HepG2 (cell line): Measurements from ENCODE around the gene PRSS48. TPM values are rescaled to one million over a fixed set of nuclear protein-coding genes. Genes with fewer than 3 reads are reported as not detected.

Source experiments
- CBFB ChIP-seq: sonication (generic); formaldehyde crosslinking; IDR thresholded peaks from 2 replicates; pipeline ENCODE4 v1.4.0; 2020; ENCODE audit warnings: missing genetic modification reagents
- E2F1 ChIP-seq: sonication (generic); formaldehyde crosslinking; IDR thresholded peaks from 2 replicates; pipeline ENCODE4 v1.5.0; 2020; ENCODE audit warnings: missing genetic modification reagents
- FOXM1 ChIP-seq: sonication (generic); formaldehyde crosslinking; IDR thresholded peaks from 2 replicates; pipeline ENCODE4 v1.5.0; 2020; ENCODE audit warnings: missing genetic modification reagents
- GMEB1 ChIP-seq: sonication (generic); formaldehyde crosslinking; IDR thresholded peaks from 2 replicates; pipeline ENCODE4 v1.5.1; 2020; ENCODE audit warnings: missing genetic modification reagents, mild to moderate bottlenecking, borderline replicate concordance
- HES4 ChIP-seq: sonication (generic); formaldehyde crosslinking; IDR thresholded peaks from 2 replicates; pipeline ENCODE4 v1.9.0; 2021; ENCODE audit warnings: mild to moderate bottlenecking, missing genetic modification reagents, borderline replicate concordance
- HMG20B ChIP-seq: conservative IDR thresholded peaks from 2 replicates; pipeline ENCODE4 v1.6.1; 2016; ENCODE audit warnings: missing genetic modification reagents, missing compliant biosample characterization
- IKZF1 ChIP-seq: fragments of 450-650 bp; IDR thresholded peaks from 2 replicates; pipeline ENCODE4 v1.7.1; 2016
- KDM3A ChIP-seq: IDR thresholded peaks from 2 replicates; pipeline ENCODE4 v1.6.1; 2018; ENCODE audit warnings: low read depth, missing compliant biosample characterization
- MEIS2 ChIP-seq: sonication (generic); formaldehyde crosslinking; IDR thresholded peaks from 2 replicates; pipeline ENCODE4 v1.9.0; 2021; ENCODE audit warnings: mild to moderate bottlenecking, missing genetic modification reagents
- MXD3 ChIP-seq: IDR thresholded peaks from 2 replicates; pipeline ENCODE4 v1.6.1; 2016; ENCODE audit warnings: mild to moderate bottlenecking, missing biosample characterization, missing genetic modification reagents
- PBX3 ChIP-seq: sonication (generic); formaldehyde crosslinking; IDR thresholded peaks from 2 replicates; pipeline ENCODE4 v1.8.1; 2023; ENCODE audit warnings: missing genetic modification reagents, inconsistent platforms, borderline replicate concordance
- PTBP1 ChIP-seq: fragments of 200-400 bp; formaldehyde crosslinking; IDR thresholded peaks from 2 replicates; pipeline ENCODE4 v1.6.1; 2018; ENCODE audit warnings: low read length, low read depth; ENCODE audit not compliant: poor library complexity, severe bottlenecking
- SP1 ChIP-seq, 2 experiments: fragments of 450-650 bp in 1 of 2; sonication (generic) in 1 of 2; formaldehyde crosslinking in 1 of 2; IDR thresholded peaks; 2 replicates each; pipeline versions ENCODE4 v1.4.0 to v1.6.1; 2016 to 2020; ENCODE audit warnings: missing genetic modification reagents in 1 of 2
- YEATS2 ChIP-seq: sonication (generic); formaldehyde crosslinking; IDR thresholded peaks from 2 replicates; pipeline ENCODE4 v1.4.0; 2020; ENCODE audit warnings: missing genetic modification reagents, borderline replicate concordance
- ZBTB39 ChIP-seq: sonication (generic); formaldehyde crosslinking; IDR thresholded peaks from 2 replicates; pipeline ENCODE4 v1.5.0; 2020; ENCODE audit warnings: missing genetic modification reagents
- ZFP36L1 ChIP-seq: sonication (generic); formaldehyde crosslinking; IDR thresholded peaks from 2 replicates; pipeline ENCODE4 v1.8.0; 2022; ENCODE audit warnings: mild to moderate bottlenecking, missing genetic modification reagents, moderate library complexity
- ZFP82 ChIP-seq: sonication (generic); formaldehyde crosslinking; IDR thresholded peaks from 2 replicates; pipeline ENCODE4 v1.5.1; 2020; ENCODE audit warnings: mild to moderate bottlenecking, missing genetic modification reagents, borderline replicate concordance
- ZNF503 ChIP-seq: sonication (generic); formaldehyde crosslinking; IDR thresholded peaks from 2 replicates; pipeline ENCODE4 v1.4.0; 2020; ENCODE audit warnings: missing genetic modification reagents
- ZNF564 ChIP-seq: sonication (generic); formaldehyde crosslinking; IDR thresholded peaks from 2 replicates; pipeline ENCODE4 v1.8.1; 2023; ENCODE audit warnings: mild to moderate bottlenecking, missing genetic modification reagents
- ZNF704 ChIP-seq: sonication (generic); formaldehyde crosslinking; IDR thresholded peaks from 2 replicates; pipeline ENCODE4 v1.8.1; 2023; ENCODE audit warnings: mild to moderate bottlenecking, inconsistent platforms, moderate library complexity, missing genetic modification reagents, borderline replicate concordance
- polyA plus RNA-seq, 8 experiments: library from polyadenylated mRNA; depleted of rRNA in 3 of 8; stranded (reverse) in 7 of 8; unstranded in 1 of 8; fragments of >200 nt; fragmentation: Illumina TruSeq in 4 of 8; extraction: Trizol in 4 of 8; gene quantifications; 2 replicates each; pipeline versions ENCODE4 v1.2.1 to v1.2.3, GENCODE V29; 2011 to 2016; ENCODE audit warnings: low read depth in 4 of 8, missing spikeins in 1 of 8, mixed read lengths in 1 of 8; ENCODE audit not compliant: insufficient read depth in 1 of 8
- total RNA-seq, 5 experiments: library from RNA; depleted of rRNA; stranded (reverse); fragments of >200 nt; fragmentation: Illumina TruSeq; extraction: Trizol; gene quantifications; 2 replicates each; pipeline ENCODE4 v1.2.3, GENCODE V29; 2016; ENCODE audit warnings: low read depth in 1 of 5

The PRSS48 gene
- total and polyA plus RNA-seq, 2 of the 13 experiments (the other 11 are each of a cell fraction or from before 2014, with no cell fraction given): not detected

GRCh38 chr4:151324752-151325110, 47.8 kb downstream of the PRSS48 start (continued):
- TF ChIP-seq ZBTB39 (CRISPR knock-in tag) (no peak), E2F1 (CRISPR knock-in tag) (no peak), ZFP82 (CRISPR knock-in tag) (no peak), KDM3A (CRISPR knock-in tag) (peak; percentile 80; the same call in 1 of the 2 replicates), PTBP1 (no peak), GMEB1 (CRISPR knock-in tag) (no peak; the same call in 1 of the 2 replicates), IKZF1 (no peak), ZNF564 (CRISPR knock-in tag) (peak; percentile 46; the same call in 1 of the 2 replicates), MXD3 (no peak; the same call in 1 of the 2 replicates), PBX3 (CRISPR knock-in tag) (no peak), HMG20B (CRISPR knock-in tag) (no peak), FOXM1 (CRISPR knock-in tag) (no peak), CBFB (CRISPR knock-in tag) (no peak), SP1 (IDR thresholded peaks at IDR 0.05) (no peak), SP1 (CRISPR knock-in tag; IDR thresholded peaks at IDR 0.05) (peak; percentile 40; the same call in 1 of the 2 replicates), HES4 (CRISPR knock-in tag) (peak; percentile 62), MEIS2 (CRISPR knock-in tag) (peak; percentile 65; the same call in 1 of the 2 replicates), ZNF704 (CRISPR knock-in tag) (no peak), YEATS2 (CRISPR knock-in tag) (peak; percentile 44; the same call in 1 of the 2 replicates), ZFP36L1 (no peak), ZNF503 (peak; percentile 54; the same call in 1 of the 2 replicates)
